Spleen (tissue), 7 donors: ENCODE measurements around the gene KRT77.

ENCODE experiments used
- POLR2A ChIP-seq, 3 donors: fragments of 450-650 bp; IDR thresholded peaks; one replicate each; pipeline ENCODE4 v1.5.1; 2017; ENCODE audit warnings: antibody characterized with exemption in 3 of 3, mild to moderate bottlenecking in 1 of 3
- POLR2AphosphoS5 ChIP-seq, 3 donors: sonication (generic); formaldehyde crosslinking; IDR thresholded peaks; one replicate each; pipeline ENCODE4 v1.5.1; 2017; ENCODE audit warnings: antibody characterized with exemption in 3 of 3
- TF ChIP-seq, protein P1 (sequence below), 11 experiments: fragments of 200-600 bp in 7 of 11; fragments of 450-650 bp in 4 of 11; sonication (generic) in 4 of 11; IDR thresholded peaks in 8 of 11; conservative IDR thresholded peaks in 3 of 11; 1 replicate in 7 of 11; 2 replicates in 4 of 11; pipeline versions ENCODE4 v1.4.0 to v1.8.0; 2016 to 2021; ENCODE audit warnings: antibody characterized with exemption in 11 of 11, inconsistent platforms in 4 of 11, mild to moderate bottlenecking in 1 of 11
- donor health status: DM: no; HTN: no; CAD: no; lungs with moderate emphysema.
- donor health status: DM: no; HTN: no; CAD: no.
- donor health status: DM: no; HTN: no; CAD: no.

DNA sequence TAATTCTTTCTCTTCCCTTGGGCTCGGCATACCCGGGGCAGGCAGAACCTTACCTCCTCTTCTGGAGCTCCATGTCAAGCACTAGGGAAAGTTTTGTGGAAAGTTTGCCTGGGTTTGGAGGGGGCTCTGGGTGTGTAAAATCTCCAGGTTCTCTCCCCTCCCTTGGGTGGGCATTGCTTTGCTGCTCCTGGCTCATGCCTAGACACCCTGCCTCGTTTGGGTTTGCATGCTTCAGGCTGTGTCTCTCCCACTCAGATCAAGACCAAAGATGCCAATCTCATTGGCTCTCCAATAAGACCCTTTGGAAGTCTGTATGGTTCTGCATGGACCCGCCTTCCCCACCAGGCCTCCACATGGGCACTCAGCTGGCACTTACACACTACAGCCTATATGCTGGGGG, 45.1 kb downstream of the KRT77 start:
- TF ChIP-seq POLR2A (IDR thresholded peaks at IDR 0.05) (no peak), POLR2AphosphoS5 (IDR thresholded peaks at IDR 0.05) (no peak)
- TF ChIP-seq, protein P1, sequence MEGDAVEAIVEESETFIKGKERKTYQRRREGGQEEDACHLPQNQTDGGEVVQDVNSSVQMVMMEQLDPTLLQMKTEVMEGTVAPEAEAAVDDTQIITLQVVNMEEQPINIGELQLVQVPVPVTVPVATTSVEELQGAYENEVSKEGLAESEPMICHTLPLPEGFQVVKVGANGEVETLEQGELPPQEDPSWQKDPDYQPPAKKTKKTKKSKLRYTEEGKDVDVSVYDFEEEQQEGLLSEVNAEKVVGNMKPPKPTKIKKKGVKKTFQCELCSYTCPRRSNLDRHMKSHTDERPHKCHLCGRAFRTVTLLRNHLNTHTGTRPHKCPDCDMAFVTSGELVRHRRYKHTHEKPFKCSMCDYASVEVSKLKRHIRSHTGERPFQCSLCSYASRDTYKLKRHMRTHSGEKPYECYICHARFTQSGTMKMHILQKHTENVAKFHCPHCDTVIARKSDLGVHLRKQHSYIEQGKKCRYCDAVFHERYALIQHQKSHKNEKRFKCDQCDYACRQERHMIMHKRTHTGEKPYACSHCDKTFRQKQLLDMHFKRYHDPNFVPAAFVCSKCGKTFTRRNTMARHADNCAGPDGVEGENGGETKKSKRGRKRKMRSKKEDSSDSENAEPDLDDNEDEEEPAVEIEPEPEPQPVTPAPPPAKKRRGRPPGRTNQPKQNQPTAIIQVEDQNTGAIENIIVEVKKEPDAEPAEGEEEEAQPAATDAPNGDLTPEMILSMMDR (IDR thresholded peaks at IDR 0.05 in 8 of 11, conservative IDR thresholded peaks at IDR 0.05 in 3 of 11) = no peak
